Measurements from ENCODE around the gene KCNJ2.
A peak's percentile ranks its signal among the peaks of the same experiment; 100 is the strongest.

KCNJ2 gene

DNA sequence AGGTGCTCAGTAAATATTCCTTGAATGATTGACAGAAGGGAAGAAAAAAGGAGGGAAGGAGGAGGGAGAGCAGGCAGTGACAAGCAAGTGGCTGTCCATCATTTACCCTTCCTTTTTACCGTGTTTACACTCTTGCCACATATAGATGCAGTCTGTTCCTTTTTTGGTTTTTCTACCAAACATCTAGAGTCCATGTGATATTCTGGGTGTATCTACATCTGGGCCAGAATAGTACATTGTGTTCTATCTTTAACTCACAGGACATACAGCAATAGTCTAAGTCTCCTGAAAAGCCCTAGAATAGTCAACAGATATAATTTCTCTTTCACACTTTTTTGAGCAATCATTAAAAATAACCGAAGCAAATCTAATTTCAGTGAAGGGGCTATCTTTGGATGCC is 33.5 kb downstream of the KCNJ2 start:
- no peak for TF ChIP-seq CTCF (IDR thresholded peaks at IDR 0.05; ENCODE audit: extremely low read depth, missing control alignments)

GRCh38 chr17:70204431-70204830 is 35.1 kb downstream of the KCNJ2 start:
- TF ChIP-seq CTCF (IDR thresholded peaks at IDR 0.05; ENCODE audit: extremely low read depth, missing control alignments): no peak

More for the DNA sequence above, 33.5 kb downstream of the KCNJ2 start:
- DNase-seq (ENCODE audit: low spot score): no peak

GRCh38 chr17:70205401-70205800 is 36.1 kb downstream of the KCNJ2 start:
- DNase-seq (ENCODE audit: low spot score): peak; percentile 6
- TF ChIP-seq CTCF (IDR thresholded peaks at IDR 0.05; ENCODE audit: extremely low read depth, missing control alignments): no peak

More at GRCh38 chr17:70204431-70204830, 35.1 kb downstream of the KCNJ2 start:
- no peak for DNase-seq (ENCODE audit: low spot score)

- DNase-seq (ENCODE audit: low spot score): no peak
- TF ChIP-seq CTCF (IDR thresholded peaks at IDR 0.05; ENCODE audit: extremely low read depth, missing control alignments): no peak
These were observed 37.2 kb downstream of the KCNJ2 start for GRCh38 chr17:70206361-70207010.

DNA sequence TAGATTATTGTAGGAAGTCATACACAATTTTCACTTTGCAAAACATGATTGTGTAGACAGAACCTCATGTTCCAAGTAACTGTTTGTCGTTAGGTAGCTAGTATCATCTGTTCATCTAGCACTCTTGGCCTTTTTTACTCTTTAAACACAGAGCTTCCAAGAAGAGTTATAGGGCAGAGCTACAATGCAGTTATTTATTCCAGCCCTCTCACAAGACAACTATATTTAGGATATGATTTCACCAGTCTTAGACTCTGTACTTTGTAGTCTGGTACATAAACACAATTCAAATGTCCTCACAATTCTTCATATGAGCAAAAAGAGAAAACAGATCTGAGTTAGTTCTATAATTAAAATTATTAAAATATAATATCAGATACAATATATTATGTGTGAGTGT is 37.9 kb downstream of the KCNJ2 start:
- TF ChIP-seq CTCF (IDR thresholded peaks at IDR 0.05; ENCODE audit: extremely low read depth, missing control alignments): no peak
- no peak for DNase-seq (ENCODE audit: low spot score)

- no peak for TF ChIP-seq CTCF (IDR thresholded peaks at IDR 0.05; ENCODE audit: extremely low read depth, missing control alignments)
- peak; percentile 6 for DNase-seq (ENCODE audit: low spot score)
These were observed 38.9 kb downstream of the KCNJ2 start for GRCh38 chr17:70208080-70208794.

DNA sequence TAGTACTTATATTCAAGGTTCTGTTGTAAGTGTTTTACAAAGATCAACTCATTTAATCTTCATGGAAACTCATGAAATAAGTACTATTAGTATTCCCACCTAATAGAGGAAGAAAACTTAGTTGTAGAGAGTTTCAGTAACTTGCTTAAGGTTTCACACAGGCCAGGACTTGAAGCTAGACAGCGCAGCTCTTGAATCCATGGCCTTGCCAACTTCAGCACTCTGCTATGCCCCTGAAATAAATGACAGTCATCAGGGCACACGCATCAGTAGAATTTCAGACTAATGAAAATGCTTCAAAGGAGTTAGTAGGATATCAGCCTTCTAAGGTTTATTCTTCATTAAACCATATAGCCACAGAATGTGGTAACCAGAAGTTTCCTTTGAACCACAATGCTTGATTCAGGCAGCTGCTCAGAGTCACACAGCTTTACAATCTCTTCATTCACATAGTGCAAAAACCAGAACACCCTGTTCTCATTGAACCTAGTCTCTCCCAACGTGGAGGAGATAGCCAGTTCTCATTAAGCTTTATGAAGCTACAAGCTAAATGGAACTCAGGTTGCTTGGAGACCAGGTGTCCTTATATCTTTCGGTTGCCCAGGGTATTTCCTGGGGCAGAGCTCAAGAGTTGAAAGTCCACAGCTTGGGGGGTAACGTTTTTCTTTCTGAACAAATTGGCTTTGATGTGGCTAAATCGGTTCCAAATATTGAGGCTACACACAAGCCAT is 39.7 kb downstream of the KCNJ2 start:
- DNase-seq (ENCODE audit: low spot score): peak; percentile 8
- TF ChIP-seq CTCF (IDR thresholded peaks at IDR 0.05; ENCODE audit: extremely low read depth, missing control alignments): no peak

Measured in GM20000 (cell line).